Measurements from ENCODE around the gene ANXA2.
"Not testable (repeated sequence)": the region's sequence is repeated elsewhere in the genome, so short reads cannot be mapped to it uniquely, and the experiment has no call there.

ANXA2 gene

DNA sequence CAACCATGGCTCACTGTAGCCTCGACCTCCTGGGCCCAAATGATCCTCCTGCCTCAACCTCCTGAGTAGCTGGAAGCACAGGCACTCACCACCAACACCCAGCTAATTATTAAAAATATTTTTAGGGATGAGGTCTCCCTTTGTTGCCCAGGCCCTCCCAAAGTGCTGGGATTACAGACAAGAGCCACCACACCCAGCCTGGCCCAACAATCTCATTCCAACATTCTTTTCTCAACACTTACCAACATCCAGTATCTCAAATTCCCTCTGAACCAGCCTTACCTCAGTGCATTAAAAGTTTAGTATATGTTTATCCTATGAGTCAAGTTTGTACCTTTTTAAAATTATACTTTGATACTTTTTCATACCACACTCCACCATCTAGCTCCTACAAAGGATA, 25.0 kb downstream of the ANXA2 start:
- peak overlapping the region; percentile 100 for H3K27ac ChIP-seq

DNA sequence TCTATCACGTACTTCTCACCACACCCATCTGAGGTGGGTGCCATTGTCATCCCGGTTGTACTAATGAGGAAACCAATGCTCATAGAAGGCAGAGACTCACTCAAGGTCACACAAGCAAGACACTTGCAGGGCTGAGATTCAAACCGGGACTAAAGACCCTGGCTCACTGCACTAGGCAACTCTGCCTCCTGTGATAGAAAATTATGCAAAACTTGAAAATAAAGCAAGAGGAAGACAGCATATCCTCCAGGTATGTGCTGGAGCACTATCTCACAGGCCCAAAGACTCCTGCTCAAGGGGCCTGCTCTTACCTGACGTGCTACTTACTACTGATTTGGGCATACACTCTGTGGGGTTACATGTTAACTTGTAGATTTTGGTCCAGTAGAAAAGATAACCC, 25.6 kb downstream of the ANXA2 start:
- H3K27ac ChIP-seq, result peak overlapping the region; percentile 100
- DNase-seq (ENCODE audit: low read depth, low spot score), result no peak

More for the DNA sequence above, 25.0 kb downstream of the ANXA2 start:
- DNase-seq (ENCODE audit: low read depth, low spot score), result no peak

DNA sequence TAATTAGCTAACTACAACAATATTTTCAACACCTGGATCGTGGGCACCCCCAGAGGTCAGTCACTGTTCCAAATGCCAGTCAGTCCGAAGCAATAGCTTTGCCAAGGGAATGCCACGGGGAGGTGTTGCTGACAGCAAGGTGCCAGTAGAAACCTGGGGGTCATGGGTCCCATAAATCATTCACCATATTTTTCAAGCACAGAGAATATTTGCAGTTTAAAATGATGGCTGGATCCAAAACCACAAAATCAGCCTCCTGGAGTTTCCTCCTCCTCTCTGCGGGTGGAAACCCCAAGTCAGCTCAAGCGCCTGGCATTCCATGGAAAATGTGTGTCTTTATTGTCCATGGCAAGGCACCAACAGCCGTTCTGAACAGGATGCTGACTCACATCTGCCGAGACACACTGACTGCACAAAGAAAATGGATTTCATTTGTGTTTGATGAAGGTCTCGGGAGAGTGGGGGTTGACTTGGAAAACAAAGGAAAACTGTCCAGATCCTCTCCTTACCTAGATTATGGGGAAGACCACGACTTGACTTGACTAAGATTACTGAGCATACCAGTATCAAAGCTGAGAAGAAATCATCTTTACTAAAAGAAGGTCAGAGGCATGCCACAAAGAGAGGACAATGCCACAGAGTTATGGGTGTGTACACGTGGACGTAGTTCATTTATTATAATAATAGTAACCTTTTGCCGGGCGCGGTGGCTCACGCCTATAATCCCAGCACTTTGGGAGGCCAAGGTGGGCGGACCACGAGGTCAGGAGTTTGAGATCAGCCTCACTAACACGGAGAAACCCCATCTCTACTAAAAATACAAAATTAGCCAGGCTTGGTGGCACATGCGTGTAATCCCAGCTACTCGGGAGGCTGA, 26.4 kb downstream of the ANXA2 start:
- DNase-seq (ENCODE audit: low read depth, low spot score), result no peak

DNA sequence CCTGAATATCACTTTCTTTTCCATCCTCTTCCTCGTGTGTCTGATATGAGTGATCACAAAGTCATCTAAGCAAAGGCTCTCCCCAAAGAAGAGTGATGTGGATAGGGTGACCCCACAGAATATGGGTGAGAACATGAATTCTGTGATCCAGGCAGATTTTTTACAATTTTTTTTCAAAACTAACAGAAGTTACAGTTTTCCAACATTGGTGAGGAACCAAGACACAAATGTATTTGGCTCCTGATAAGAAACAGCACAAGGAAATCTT, 27.0 kb downstream of the ANXA2 start:
- H3K27ac ChIP-seq, result peak overlapping the region; percentile 100
- DNase-seq (ENCODE audit: low read depth, low spot score), result no peak

More for the DNA sequence above, 26.4 kb downstream of the ANXA2 start:
- peak overlapping the region; percentile 100 for H3K27ac ChIP-seq

DNA sequence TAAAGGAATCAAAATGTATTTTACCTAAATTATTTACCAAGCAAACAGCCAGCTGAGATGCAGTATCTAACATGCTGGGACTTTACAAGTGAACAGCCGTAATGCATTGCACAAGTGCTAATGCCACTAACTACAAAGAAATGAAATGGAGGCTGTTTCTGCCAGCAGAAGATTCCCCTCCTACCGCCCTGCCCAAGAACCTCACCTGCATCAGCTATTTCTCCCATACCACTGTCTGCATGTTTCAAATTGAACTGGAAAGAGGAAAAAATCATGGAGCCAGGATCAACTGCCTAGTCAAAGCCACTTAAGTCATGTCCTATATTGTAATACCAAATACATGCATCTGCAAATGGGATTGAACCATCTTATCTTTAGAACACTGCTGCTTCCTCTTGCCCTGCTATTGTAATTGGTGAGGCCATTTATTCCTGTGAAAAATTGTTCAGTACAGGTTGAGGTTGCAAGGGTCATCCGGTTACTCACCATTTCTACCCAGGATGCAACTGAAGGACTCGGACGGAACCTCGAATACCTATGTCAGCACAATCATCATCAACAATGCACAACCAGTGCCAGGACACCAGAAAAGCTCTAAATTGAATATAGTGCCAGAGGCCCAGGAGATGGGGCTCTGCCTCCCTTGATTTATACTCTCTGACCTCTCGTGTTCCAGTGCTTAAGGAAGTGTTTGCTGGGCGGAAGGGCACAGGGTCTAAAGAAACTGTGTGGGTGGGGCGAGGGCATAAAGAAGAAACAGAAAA, 27.5 kb downstream of the ANXA2 start:
- H3K27ac ChIP-seq, result peak overlapping the region; percentile 100
- DNase-seq (ENCODE audit: low read depth, low spot score), result no peak

DNA sequence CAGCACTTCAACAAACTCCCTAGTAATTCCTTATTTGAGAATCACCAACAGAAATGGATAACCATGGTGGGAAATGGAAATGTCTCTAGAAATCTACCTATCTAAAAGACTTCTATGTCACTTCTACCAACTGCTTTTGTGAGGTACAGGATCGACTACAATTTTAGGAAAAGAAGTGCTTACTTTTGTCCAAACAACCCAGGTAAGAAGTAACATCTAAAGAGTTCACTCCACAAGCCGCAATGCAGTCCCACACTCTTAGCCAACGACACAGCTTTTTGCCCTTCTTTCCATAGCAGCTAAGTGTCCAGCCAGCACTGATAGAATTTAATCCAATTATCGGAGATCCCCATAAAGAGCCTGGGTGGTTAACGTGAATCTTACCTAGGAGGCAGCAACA, 28.1 kb downstream of the ANXA2 start:
- no peak for DNase-seq (ENCODE audit: low read depth, low spot score)
- peak overlapping the region; percentile 100 for H3K27ac ChIP-seq

DNA sequence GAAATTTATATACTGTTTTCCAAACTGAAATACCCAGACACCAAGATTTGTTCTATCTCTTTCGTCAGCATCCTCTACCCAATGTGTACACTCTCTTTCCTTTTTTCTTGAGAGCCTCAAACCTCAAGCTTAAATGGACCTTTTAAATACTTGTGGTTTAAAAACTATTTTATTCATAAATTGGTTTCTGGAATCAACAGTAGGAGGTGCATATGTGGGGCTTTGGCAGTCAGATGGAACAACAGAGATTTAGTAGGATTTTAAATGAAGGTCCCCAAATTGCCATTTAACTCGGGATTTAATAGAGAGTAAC, 33.2 kb downstream of the ANXA2 start:
- DNase-seq (ENCODE audit: low read depth, low spot score), result no peak
- H3K27ac ChIP-seq, result peak overlapping the region; percentile 78

DNA sequence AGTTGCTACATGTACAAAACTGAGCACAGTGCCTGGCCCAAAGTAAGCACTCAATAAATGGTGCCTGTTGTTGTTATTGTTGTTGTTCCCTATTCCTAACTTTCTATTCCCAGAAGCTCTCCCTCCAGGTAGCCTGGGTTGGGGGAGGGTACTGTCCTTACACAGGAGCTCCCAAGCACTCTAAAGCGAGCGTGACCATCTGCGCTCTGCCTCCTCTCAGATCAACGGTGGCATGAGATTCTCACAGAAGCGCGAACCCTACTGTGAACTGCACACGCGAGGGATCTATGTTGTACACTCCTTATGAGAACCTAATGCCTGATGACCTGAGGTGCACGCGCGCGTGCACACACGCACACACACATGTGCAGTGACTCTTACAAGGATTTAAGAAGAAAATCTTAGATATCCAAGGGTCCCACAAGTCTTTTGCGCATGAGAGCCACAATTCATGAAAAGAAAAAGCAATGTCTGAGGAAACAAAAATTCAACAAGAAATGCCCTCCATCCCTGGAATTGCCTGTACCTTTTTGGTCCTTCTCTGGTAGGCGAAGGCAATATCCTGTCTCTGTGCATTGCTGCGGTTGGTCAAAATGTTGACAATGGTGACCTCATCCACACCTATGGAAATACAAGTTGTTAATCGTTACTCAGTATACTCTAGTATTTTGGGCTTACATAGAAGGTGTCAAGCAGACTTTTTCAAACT, 33.7 kb downstream of the ANXA2 start:
- H3K27ac ChIP-seq, result peak overlapping the region; percentile 78

DNA sequence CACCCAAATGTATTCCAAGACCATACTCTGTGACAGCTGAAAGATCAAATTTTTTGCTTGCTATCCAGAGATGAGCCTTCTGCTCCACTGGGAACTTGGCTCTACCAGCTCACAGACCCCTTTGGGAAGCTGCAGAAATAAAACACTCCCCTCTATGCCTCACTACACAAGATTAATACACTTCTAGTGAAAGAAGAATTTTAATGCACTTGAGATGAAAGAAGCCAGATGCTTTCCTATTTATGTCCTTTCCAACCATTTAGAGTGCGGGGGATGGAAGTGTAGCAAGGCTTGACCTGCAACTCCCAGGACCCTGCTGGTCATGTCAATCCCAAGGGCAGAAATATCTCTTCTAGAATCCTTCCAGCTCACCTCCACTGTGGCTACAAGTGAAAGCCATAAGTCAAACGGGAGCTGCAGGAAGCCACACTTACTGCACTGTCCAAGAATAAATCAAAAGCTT, 34.7 kb downstream of the ANXA2 start:
- no peak for DNase-seq (ENCODE audit: low read depth, low spot score)
- peak overlapping the region; percentile 78 for H3K27ac ChIP-seq

More for the DNA sequence above, 33.7 kb downstream of the ANXA2 start:
- DNase-seq (ENCODE audit: low read depth, low spot score), result no peak

DNA sequence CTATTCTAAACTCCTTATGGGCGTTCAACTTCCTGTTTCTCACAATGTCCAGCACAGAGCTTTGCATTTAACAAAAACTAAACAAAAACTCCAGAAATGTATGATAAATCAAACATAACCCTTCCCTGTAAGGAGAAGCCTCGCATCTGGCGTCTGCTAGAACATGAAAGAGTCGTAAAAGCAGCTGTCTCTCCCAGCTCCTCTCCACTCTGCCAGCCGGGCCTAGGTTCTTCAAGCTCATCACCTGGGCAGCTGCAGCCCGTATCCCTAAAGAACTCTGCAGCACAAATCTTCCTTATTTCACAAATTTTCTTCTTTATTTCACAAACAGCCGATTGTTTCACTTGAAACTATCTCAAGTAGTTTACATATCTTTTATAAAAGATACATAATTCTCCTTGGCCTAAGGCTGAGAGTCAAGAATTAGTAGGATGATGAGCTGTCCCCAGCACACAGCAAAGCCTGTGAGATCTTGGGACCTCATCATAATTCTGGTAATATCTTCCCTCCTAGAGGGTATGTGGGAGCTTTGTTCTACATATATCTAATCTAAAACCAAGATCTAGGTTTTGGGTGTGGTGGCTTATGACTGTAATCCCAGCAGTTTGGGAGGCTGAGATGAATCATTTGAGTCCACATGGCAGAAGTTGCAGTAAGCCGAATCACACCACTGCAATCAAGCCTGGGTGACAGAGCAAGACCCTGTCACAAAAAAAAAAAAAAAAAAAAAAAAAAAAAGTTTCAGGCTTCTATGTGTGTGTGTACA, 35.3 kb downstream of the ANXA2 start:
- DNase-seq (ENCODE audit: low read depth, low spot score), result no peak
- peak overlapping the region; percentile 78 for H3K27ac ChIP-seq

DNA sequence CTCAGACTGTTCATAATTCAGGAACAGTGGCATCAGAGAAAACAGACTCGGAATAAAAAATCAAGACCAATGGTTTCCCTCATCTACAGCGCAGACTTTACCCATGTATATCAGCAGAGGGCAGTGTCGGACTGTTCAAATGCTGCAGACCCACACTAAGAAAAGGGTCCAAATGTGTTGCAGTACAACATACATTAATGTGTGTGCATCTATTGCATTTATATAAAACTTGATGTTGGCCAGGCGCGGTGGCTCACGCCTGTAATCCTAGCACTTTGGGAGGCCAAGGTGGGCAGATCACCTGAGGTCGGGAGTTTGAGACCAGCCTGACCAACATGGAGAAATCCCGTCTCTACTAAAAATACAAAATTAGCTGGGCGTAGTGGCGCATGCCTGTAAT, 38.0 kb downstream of the ANXA2 start:
- H3K27ac ChIP-seq, result peak overlapping the region; percentile 78

DNA sequence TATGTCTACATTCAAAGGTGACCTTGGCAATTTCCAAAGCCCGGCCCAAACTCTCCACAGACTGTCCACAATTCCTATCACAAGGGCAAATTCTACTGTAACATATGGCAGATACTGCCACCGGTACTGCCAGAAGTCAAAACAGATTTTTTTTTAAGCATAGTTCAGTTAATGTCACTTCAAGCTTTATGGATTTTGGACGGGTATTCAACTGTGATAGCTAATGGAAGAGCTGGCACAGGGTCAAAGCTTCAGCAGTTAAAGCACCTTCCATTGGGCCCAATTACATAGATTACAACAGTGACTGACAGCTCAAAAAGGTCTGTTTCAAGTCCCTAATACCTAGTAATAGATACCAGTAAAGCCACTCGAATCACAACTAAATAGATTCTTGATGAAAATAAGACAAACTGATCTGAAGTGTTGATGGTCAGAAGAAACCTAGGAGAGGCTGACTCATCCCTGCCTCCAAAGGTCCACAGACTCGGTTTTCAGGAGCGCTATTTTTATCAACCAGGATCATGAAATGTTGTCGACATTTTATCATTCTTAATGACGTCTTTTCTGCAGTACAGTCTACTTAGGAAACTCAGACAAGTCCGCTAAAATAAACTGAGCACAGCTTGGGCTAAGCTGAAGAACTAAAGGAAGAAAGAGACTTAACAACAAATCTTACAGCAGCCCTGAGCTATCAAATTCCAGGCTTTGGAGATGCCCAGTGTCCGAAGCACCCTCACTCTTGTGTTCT, 38.7 kb downstream of the ANXA2 start:
- DNase-seq (ENCODE audit: low read depth, low spot score), result no peak
- H3K27ac ChIP-seq, result peak overlapping the region; percentile 78

More for the DNA sequence above, 38.0 kb downstream of the ANXA2 start:
- DNase-seq (ENCODE audit: low read depth, low spot score), result not testable (repeated sequence)

DNA sequence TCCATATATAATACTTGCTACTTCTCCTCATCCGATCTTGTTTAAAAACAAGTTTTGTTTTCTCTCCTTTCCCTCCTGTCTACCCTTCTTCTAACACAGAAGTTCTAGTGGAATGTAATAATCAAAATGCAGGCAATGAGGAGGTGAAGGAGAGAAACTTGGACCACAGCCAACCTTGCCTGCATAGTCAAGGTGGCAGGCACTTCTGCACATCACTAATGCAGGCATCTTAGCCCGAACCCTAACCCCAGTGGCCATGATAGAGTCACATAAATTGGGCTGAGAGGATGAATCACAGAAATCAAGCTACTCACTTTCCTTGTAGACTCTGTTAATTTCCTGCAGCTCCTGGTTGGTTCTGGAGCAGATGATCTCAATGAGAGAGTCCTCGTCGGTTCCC, 41.0 kb downstream of the ANXA2 start:
- no peak for DNase-seq (ENCODE audit: low read depth, low spot score)
- peak overlapping the region; percentile 78 for H3K27ac ChIP-seq

DNA sequence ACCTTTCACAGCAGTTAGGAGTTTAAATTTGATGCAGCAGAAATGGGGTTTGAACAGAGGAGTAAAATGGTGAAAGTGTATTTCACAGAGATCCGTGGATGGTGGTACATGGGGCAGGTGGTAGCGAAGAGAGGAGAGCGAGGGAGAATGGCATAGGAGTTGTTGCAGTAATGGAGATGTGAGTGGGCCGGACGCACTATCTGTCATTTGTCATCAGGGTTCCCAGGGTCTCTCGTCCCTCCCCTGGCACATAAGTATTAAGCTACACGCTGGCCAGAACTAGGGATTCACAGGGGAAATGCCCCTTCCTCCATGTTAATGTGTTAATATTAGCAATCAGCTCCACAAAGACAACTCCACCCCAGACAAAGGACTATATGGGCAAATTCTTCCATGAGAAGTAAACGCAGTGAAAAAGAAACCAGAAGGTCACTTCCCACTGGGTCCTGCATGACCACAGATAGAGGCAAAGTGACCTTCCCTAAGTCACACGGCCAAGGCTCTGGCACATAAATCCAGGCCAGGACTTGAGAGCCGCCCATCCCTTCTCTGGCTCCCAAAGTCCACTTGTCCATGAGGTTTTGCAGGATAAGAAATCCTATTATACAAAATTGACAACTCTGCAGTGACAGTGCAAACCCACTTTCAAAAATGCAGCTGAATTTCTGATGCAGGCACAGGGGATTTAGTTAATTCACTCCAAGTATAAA, 42.5 kb downstream of the ANXA2 start:
- no peak for DNase-seq (ENCODE audit: low read depth, low spot score)
- H3K27ac ChIP-seq, result peak overlapping the region; percentile 50

DNA sequence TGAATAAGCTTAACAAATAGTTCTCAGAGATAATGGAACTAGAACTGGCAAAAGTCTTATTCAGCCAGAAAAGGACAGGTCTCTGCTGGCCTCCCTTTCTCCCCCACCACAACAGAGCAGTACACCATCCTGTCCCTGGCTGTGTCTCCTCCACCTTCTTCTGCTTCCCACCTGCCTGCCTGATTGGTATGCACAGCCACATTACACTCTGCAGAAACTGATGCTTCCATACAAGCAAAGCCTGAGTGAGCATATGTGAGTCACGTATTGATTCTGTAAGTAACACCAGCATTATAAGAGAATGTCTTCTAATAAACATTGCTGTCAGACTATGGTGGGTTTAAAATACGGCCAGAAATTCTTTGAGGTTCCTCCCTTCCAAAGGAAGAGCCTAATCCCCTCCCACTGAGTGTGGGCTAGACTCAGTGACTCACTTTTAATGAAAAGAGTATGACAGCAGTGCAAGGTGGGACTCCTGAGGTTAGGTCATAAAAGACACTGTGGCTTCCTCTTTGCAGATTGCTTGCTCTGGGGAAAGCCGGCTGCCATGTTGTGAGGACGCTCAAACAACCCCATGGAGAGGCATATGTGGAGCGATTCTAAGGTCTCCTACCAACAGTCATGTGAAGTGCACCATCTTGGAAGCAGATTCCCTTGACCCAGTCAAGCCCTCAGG, 44.4 kb downstream of the ANXA2 start:
- H3K27ac ChIP-seq, result peak overlapping the region; percentile 50
- no peak for DNase-seq (ENCODE audit: low read depth, low spot score)

DNA sequence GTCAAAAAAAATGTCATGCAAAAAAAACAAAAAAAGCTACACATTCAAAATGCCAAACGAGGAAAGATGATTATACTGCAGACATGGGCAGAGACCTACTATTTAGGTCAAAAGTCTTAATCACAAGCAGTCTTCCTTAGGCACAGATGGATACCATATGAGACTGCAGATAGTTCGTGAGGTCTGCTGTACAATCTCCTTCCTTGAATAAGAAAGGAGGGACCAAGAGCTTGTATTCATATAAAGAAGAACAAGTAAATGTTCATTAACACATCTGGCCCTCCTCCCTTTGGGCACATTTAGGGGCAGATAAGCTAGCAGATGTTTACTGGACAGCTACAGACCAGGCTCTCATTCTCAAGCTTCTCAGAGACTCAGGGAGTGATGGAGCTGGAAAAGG, 45.3 kb downstream of the ANXA2 start:
- DNase-seq (ENCODE audit: low read depth, low spot score), result no peak
- peak overlapping the region; percentile 50 for H3K27ac ChIP-seq

DNA sequence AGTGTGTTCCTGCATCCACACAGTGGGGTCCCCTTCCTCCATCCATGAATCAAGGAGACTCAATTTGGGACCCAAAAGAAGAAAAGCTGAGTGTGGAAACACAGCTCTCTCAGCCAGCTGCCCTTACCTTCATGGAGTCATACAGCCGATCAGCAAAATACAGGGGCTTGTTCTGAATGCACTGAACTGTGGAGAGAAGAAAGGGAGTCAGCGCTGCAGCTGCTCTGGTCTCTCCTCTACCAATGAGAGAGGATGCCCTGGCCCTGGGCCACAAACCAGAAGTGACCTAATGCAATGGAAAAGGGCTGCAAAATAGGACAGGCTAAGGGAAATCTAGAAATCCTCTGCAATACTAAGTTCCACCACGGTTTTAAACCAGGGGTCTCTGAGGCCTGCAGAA, 46.7 kb downstream of the ANXA2 start:
- DNase-seq (ENCODE audit: low read depth, low spot score), result no peak
- peak overlapping the region; percentile 40 for H3K27ac ChIP-seq

DNA sequence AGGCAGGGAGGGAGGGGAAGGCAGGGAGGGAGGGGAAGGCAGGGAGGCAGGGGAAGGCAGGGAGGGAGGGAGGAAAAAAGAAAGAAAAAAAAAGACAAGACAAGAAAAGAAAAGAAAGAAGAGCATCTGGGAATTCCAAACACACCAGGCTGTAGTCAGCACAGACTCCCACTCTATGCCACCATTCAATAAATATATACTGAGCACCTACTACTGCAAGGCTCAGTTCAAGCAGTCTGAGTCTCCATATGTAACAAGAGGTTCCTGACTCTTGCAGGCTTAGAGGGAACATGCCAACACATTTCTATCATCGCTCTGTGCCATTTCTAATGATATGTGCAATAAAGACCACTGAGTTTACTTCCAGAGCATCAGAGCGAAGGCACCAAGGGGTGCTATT, 47.7 kb downstream of the ANXA2 start:
- no peak for DNase-seq (ENCODE audit: low read depth, low spot score)
- peak overlapping the region; percentile 40 for H3K27ac ChIP-seq

All from epithelial cell of prostate (primary cell).